Stimulated activated CD4-positive, alpha-beta T cell treated with anti-CD3 and anti-CD28 coated beads, Interleukin-2, amount 100 ng/mL, for 48 hours (primary cell): ENCODE data around the gene MAJIN.
A peak's percentile ranks its signal among the peaks of the same experiment; 100 is the strongest.
"Not testable (repeated sequence)": the region's sequence is repeated elsewhere in the genome, so short reads cannot be mapped to it uniquely, and the experiment has no call there.

Source experiments
- DNase-seq, 2 donors: peaks; one replicate each; pipeline ENCODE4 v3.0.0-alpha.2; 2020

The MAJIN gene

DNA sequence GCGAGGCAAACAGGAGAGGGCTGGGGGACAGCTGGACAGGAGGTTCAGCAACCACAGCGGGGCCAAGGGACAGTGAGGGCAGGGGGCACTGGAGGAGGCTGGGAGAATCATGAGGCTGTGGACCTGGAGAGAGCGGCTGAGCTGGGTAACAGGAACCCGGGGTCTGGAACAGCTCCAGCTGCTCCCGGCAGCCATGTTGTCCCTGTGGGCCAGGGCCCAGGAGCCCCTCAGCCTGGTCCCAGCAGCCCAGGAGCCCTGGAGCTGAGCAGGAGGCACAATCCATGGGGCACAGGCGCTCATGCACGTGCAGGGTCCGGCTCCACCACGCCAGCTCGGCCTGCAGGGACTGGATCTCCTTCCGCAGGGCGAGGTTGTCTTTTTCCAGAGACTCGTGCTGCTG, 17.5 kb upstream of the MAJIN start:
- no peak for DNase-seq

DNA sequence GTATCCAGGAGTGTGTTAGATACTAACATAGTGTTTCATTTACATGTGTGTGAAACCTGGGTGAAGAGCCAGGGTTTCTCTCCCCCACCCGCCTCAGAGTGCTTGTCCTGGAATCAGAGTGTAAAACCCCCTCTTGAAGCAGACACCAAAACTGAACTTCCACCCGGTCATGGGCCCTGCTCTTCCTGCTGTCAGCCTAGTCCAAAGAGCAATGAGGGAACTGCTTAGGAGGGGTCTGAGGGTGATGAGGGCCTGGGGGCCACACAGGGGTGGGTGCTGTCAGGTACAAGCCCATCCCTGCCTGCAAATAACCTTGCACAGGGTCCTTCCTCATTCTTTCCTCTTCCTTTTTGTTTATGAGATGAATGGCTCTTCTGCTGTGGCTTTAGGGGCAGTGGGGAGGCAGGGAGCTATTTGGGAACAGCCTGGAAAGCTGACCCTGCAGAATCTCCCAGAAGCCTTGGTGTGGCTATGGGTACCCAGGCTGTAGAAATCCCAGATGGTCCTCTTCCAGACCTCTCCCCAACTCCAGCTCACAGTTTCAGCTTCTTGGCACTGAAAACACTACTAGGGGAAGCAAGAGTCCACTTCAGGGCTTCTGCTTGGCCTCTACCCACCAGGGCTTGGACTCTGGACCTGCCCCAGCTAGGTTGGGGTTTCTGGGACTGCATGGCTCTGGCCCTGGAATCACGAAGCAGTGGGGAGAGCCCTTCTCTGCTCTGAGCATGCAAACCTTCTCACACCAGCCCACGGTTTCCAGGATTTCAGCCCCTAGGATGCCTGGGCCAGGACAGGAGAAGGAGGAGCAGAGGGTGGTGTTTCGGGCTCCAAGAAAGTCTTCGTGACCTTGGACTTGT, 16.3 kb upstream of the MAJIN start:
- no peak for DNase-seq

DNA sequence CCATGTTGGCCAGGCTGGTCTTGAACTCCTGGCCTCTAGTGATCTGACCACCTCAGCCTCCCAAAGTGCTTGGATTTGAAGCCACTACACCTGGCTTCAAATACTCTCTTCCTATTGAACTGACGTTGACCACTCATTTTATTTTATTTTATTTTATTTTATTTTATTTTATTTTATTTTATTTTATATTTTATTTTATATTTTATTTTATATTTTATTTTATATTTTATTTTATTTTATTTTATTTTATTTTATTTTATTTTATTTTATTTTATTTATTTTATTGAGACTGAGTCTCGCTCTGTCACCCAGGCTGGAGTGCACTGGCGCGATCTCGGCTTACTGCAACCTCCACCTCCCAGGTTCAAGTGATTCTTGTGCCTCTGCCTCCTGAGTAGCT, 11.4 kb upstream of the MAJIN start:
- DNase-seq, result not testable (repeated sequence)

DNA sequence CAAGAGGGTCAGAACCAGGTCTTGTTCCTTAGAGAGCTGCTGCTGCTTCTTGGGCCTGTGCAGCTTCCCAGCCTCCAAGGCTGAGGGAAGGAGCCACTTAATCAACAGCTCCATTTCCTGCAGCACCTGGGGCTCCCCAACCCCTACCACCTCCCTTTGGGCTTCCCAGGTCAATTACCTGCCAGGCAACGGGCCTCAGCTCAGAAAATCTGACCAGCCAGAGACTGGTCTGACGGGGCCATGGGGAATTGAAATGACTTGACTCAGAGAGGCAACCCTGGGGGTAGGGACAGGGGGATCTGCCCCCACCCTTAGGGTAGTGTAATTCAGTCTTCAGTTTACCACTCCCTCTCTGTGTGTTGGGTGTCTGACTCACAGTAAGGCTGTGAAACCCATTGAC, 4.7 kb upstream of the MAJIN start:
- no peak for DNase-seq

DNA sequence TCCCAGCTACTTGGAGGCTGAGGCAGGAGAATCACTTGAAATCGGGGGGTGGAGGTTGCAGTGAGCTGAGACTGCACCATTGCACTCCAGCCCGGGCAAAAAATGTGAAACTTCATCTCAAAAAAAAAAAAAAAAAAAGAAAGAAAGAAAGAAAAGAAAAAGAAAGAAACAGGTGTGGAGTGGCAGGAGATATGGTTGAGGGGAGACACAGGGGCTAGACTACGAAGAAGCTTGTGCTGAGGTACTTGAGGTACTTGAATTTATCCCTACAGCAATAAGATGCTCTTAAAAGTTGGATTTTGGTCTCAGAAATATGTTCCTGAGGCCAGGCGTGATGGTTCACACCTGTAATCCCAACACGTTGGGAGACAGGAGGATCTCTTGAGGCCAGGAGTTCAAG, 2.2 kb upstream of the MAJIN start:
- no peak for DNase-seq

DNA sequence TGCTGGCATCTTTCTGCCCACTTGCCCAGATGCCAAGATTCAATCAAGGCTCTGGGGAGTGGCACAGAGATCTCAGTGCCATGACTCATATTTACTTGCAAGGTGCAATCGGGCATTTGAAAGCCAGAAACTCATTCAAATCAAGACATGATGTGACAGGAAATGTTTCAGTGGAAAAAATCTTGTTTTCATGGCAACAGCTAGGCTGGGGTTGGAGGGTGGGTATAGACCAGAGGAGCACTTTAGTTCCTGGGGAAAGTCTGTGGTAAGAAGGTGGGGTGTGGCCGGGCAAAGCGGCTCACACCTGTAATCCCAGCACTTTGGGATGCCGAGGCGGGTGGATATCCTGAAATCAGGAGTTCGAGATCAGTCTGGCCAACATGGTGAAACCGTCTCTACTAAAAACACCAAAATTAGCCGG, 1.2 kb downstream of the MAJIN start:
- peak; percentile 22 to 25 for DNase-seq

DNA sequence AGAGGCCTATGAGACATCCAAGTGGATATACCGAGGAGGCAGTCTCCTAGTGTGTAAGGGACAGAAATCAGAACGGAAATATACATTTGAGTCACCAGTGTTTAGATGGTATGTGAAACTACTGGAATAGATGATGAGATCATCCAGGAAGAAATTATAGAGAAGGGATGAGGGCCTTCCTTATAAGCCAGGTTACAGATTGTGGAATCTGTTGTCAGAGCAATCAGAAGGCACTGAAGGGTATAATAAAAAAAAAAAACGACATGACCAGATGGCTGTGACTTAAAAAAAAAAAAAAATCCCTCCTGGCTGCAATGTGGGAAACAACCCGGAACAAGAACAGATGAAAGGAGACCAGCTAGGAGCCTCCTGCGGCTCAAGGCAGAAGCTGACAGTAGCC, 2.7 kb downstream of the MAJIN start:
- DNase-seq, result no peak

DNA sequence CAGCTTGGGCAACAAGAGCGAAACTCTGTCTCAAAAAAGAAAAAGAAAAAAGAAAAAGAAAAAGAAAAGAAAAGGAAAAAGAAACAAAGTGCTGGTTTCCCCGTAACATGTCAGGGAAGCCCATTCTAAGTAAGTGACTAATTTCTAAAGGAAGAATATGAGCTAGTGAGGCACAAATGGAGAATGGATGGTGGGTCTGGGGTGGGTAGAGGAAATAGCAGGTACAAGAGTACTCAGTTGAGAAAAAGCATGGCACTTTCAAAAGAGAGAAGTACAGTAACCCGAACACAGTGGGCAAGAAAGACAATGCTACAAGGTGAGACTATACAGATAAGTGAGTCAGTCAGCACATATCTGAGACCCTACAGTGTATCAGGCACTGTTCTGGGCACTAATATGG, 4.5 kb downstream of the MAJIN start:
- DNase-seq, result no peak

DNA sequence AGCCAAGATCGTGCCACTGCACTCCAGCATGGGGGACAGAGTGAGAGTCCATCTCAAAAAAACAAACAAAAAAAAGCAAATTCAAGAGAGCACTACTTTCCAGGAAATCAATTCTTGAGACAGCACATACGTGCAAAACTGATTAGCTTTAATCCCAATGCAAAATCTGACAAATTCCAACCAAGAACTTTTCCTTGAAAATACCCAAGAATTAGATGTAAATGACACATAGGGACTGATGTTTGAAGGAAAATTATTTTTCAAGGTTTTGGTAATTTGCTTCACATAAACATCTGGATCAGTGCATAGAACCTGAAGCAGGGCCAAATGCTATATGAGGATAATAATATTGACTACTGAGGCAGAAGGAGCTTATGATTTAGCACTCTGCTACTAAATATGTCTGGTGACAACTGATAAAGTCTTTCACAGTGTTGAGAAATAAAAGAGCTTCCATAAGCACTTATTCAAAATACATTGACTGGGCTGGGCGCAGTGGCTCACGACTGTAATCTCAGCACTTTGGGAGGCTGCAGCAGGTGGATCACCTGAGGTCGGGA, 8.8 kb downstream of the MAJIN start:
- DNase-seq, result no peak

DNA sequence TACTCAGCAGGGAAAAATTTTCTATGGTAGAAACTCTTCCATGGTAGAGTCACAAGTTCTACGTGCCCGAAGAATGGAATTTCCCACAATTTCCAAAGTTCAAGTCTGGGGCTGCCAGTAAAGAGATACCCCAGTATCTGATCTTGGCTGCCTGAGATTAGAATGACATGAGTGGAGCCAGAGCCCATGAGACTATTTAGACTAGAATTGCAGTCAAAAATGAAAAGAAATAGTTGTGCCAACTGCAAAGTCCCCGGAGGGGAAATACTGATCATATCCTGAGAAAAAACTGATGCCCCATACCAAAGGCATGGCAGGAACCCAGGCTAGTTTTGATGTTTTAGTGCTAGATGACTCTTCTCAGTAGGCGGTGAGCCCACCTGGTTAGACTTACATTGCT, 11.2 kb downstream of the MAJIN start:
- no peak for DNase-seq

DNA sequence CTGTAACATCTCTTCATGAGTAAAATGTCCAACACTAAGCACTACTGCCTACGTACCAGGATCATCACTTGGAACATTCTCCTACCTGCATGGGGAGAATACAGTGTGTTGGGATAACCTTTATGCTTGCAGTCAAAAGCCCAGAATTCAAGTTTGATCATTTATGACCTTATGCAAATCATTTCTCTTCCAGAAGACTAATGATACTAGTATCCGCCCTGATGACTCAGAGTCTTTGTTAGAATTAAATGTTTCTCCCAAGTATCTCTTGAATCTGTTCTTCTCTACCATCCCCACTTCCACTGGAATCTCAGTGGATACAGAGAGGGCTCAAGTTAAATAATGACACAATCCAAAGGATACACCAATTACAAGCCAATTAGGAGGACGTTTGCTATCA, 12.4 kb downstream of the MAJIN start:
- DNase-seq, result no peak

DNA sequence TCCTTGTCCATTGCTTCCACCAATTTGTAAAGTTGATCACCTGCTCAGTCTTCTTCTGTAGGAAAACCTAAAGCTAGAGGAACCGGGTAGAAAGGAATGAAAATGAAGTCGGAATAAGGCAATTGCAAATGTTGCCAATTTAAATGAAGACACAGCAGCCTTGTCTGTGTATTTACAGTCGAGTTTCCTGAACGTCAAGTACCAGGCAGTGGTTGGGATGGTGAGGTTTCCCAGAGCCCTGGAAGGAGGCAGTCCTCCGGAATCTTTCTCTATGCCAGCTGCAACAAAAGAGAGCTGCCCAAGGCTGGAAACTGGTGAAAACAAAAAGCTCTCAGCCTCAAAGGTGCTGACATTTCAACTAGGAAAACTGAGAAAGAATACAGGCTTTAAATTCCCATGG, 17.7 kb downstream of the MAJIN start:
- no peak for DNase-seq

DNA sequence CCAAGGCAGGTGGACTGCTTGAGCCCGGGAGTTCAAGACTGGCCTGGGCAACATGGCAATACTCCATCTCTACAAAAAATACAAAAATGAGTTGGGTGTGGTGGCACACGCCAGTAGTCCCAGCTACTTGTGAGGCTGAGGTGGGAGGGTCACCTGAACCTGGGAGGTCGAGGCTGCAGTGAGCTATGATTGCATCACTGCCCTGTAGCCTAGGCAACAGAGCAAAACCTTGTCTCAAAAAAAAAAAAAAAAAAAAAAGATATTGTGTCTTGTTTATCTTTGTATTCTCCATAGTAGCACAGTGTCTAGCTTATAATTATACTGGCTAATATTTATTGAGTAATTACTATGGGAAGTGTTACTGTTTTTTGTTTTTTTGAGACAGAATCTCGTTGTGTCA, 20.4 kb downstream of the MAJIN start:
- no peak for DNase-seq

DNA sequence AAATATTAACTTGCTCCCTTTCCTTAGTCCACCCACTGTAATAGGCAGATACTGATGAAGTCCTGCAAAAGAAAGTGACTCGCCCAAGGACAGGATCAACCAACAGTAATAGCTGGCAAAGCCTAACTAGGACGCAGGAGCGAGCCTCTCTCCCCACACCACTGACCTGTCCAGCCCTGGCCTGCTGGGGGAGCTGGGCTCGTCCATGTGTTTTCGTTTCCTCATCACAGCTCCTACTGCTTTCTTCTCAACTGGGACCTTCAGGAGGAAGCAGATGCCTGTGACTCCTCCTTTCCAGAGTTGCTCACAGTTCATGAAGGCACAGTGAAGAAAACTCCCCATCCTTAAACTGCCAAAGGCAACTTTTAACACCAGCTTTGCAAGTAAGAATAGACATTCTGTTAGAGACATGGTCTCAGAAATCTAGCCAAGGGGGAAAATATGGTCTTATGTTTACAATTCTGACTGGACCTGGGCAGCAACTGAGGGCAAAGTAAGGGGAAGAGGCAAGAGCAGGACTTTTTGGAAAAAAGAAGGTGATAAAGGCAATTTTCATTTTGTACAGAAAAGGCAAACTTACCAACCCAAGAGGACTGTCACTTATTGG, 24.6 kb downstream of the MAJIN start:
- no peak for DNase-seq

DNA sequence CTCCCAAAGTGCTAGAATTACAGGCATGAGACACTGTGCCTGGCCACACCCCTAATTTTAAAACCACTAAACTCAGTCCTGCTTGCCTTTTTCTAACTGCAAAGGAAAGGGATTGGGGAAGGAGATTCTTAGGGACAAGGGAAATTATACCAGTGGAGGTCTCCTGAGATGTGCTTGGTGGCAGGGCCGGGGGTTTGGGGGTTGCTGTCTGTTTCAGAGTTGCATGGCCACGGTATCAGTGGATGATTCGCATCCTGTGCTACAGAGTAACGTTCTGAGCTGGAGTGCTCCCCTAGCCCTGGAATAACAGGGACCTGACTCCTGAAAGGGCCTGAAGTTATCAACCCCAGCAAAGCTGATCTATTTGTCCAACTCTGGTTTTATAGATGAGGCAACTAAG, 35.4 kb downstream of the MAJIN start:
- no peak for DNase-seq

DNA sequence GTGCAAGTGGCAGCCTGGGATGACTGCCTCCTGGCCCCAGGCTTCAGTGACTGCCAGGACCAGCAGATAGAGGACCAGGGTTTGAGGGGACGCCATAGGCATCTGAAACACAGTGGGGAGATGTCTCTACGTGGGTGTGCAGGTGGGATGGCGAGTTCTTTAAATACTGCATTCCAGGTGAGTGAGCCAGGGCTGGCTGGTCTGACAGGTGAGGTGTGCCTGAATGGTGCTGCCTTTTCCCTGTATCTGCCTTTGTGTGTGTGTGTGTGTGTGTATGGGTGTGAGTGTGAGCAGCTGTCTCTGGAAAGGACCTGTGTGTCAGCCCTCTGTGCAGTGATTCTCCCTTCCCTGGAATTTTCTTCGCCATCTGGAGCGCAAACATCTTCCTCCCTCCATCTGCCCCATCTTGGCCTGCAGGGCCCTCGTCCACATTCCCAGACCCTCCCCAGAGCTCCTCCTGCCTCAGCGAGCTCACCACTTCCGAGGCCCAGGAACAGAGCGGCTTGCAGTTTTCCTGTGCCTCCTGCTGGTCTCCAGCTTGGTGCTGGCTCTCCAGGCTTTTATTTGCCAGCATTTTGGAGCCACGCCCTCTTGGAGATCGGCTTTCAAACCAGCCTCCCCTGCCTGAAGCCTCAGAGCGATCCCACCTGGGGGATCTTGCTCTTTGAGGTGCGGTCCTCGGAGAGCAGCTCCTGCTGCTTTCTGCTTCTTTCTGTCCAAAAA, 36.4 kb downstream of the MAJIN start, which contains the start of gene GPHA2:
GPHA2 (minus strand) TSS at position 535 of the 723 bp plus-strand sequence; CDS start at position 102, 433 bp downstream.
- DNase-seq, result no peak

DNA sequence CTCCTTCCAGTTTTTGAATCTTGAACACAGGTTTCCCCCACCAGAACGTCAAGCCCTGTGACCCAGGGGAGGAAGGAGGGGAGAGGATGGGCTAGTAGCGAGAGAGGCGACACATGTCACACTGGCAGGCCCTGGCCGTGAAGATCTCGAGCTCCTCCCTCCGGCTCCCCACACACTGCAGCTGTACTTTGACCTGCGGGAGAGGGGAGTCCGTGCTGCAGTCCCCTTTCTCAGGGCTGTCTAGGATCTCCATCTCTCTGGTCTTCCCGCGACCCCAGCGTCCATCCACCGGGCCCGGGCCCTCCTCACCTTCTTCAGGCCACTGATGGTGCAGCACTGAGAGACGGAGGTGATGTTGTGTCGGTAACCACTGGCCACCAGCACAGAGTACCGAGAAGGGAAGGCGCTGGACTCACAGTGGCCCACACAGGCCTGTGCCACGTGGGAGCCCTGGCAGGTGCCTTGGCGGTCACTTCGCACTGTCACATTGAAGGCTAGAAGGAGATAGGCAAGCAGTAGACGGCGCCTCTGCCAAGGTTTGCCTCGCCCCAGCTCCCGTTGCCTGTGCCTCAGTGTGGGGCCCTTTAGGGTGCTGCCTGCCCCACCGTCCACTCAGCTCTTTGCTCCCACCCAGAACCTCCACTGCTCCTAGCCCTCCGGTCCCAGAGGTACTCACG, 37.1 kb downstream of the MAJIN start:
- no peak for DNase-seq

DNA sequence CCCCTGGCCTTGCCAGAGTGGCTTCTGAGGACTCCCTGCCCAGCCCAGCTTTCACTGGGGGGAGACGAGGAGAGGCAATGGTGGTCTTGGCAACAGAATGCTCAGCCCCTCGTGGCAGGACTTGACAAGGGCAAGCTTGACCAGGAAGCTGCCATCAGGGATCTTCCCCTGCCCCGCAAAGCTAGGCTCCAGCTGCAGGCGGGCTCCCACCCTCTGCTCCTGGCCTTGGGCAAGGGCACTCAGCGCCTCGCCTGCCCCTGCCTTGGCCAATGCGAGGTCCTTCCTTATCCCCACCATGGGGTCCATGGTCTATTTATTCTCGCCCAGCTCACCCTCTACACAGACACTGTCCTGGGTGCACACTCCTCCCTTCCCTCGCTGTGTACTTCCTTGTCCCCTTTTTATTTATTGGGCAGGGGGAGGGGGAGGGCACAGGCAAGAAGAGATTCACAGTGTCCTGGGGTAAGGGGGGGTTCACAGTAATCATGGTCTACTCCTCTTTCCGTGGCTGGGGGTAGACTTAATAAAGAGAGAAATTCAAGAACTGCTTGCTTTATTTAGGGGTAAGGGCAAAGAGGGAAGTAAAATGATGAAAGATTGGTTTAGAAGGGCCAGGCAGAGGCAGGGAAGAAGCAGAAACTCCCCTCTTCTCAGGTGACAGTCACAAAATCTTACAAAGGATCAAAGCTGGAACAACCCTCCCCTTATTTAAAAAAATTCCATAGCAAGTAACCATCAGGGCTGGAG, 37.8 kb downstream of the MAJIN start:
- DNase-seq, result no peak

DNA sequence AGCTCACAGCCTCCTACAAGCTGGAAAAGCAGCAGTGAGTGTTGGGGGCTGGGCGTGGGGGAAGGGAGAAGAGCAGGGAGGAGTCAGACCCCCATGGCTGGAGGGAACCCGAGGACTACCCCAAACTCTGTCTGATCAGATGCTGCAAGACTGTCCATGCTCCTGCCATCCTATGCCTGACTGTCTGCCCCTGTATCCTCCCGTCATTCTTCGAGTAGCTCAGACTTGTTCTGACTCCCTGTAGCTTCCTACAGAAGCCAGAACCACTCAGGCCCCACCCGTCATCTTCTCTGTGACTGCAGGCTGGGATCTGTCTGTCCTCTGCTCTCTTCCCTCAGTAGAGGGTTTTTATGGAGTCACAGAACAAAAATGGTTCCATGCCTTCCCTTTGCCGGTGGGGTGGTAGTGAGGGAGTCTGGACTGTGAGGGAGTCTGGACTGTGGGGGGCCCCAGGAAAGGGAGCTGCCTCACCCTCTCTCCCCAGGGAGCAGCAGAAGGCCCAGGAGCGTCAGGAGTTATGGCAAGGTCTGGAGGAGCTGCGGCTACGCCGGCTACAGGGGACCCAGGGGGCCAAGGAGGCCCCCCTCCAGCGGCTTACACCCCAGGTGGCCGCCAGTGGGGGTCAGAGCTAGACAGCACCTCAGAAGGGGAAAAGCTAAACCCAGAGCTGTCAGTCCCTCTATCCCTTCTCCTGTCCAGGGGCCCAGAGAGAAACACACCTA, 38.5 kb downstream of the MAJIN start:
- DNase-seq, result no peak

DNA sequence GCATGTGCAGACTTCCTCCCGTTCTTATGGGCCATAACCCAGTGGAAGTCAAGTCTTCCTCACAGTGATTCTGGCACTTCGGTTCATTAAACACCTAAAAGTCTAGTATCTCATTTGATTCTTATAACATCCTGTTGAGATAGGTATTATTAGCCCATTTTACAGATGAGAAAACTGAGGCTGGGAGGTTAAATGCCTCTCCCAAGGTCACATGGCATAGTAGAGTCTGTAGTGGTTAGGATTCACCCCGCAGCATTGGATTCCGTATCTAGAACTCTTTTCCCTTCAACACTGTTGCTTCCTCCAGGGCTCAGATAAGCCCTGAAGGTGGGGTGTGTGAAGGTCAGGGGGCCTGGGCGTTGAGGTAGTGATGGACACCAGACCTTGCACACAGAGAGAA, 39.6 kb downstream of the MAJIN start:
- DNase-seq, result no peak

DNA sequence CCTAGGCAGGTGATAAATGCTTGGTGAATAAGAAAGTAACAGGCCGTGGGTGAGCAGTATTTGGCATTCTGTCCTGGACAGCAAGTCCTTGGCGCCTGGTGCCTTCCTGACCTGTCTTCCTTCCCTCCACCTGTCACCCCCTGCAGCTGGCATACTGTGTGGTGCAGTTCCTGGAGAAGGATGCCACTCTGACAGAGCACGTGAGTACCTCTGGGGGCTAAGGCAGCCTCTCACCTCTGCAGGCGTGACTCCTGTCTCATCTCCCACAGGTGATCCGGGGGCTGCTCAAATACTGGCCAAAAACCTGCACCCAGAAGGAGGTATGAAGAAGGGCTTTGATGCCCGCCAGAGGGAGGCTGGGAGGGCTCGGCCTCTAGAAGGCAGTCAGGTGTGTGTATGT, 40.6 kb downstream of the MAJIN start:
- no peak for DNase-seq

DNA sequence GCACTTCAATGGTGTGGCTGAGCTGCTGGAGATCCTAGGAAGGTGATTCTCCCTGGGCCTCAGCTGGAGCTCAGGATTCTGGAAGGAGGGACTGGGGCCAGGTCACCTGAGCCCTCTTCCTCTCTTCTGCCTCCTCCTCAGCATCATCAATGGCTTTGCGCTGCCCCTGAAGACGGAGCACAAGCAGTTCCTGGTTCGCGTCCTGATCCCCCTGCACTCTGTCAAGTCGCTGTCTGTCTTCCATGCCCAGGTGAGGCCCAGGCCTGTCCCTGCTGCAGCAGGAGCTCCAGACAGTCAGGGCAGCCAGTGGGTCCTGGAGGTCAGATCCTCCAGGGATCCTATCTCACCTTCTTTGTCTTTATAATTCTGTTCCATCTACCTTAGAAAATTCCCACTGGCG, 41.6 kb downstream of the MAJIN start:
- no peak for DNase-seq
